Measurements from ENCODE around the gene USP19.
A peak's percentile ranks its signal among the peaks of the same experiment; 100 is the strongest.

USP19 gene

GRCh38 chr3:49132437-49133225 lies 12.0 kb upstream of the USP19 start, which contains the start of gene LAMB2:
Gene LAMB2, minus strand, starts transcription at chr3:49133050. Its CDS starts 183 bp downstream, at chr3:49132867.
- no peak for DNase-seq

DNA sequence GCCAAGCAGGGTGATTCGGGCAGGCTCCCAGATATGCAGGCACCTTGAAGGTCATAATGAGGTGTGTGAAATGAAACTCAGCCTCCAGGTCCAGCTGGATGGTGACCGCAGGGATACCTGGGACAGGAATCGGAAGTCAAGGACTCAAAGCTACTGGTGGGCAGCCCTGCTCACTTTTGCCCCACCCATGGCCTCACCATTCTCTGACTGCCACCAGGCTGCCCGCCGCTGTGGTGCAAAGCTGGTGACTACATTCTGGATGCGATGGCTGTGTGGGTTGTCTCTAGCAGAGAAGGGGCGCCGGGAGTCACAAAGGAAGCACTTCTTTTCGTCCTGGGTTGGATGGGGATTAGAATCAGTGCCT lies 11.4 kb upstream of the USP19 start:
- no peak for DNase-seq

DNA sequence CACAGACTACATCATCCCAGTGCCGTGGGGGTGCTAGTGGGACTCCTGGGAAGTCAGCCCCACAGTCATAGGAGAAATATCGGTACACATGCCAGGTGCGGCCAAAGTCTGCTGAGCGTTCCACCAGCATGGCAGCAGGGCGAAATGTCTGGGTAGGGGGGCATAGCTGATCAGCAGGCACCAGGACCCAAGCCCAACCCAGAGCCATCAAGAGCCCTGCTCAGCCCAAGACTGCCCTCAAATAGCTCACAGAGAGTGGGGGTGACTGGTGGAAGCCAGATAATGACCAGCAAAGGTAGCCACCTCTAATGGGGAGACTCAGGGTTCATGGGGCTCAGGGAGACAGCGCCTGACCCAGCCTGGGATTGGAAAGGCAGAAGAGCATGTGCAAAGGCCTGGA lies 11.0 kb upstream of the USP19 start:
- no peak for DNase-seq

DNA sequence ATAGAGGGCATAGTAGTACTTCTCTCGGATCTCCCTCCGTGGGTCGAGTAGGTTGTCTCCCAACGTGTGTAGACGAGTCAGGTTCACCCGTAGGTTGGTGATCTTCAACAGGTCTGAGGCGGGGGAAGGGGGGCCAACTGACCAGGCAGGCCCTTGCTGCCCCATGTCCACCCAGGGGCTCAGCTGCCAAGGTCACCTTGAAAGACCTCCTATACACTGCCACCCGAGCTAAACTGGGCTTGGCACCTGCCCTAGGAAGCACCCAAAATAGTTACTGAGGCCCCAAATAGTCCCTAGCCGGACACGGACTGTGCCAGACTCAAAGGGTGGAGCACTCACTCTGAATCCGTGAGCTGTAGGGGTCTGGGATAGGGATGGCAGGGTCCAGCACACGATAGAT lies 10.4 kb upstream of the USP19 start:
- no peak for DNase-seq

- no peak for DNase-seq
These were observed 4.5 kb upstream of the USP19 start for GRCh38 chr3:49124991-49125670.

DNA sequence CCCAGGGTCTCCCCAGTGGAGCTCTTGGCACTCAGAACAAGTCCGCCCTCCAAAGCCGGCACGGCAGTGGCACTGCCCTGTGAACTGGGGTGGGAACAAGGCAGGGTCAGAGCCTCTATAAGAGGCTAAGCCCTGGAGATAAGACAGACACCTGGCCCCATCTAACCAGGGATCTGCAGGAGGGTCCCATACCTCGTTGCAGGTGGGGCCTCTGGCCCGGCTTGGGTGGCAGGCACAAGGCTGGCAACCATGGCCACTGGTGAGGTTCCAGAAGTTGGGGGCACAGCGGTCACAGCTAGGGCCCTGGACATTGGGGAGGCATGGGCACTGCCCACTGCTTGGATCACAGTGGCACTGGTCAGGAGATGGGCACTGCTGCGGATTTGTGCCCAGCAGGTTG lies 3.6 kb upstream of the USP19 start:
- DNase-seq, result no peak

GRCh38 chr3:49123687-49124086 lies 3.1 kb upstream of the USP19 start:
- DNase-seq, result no peak

DNA sequence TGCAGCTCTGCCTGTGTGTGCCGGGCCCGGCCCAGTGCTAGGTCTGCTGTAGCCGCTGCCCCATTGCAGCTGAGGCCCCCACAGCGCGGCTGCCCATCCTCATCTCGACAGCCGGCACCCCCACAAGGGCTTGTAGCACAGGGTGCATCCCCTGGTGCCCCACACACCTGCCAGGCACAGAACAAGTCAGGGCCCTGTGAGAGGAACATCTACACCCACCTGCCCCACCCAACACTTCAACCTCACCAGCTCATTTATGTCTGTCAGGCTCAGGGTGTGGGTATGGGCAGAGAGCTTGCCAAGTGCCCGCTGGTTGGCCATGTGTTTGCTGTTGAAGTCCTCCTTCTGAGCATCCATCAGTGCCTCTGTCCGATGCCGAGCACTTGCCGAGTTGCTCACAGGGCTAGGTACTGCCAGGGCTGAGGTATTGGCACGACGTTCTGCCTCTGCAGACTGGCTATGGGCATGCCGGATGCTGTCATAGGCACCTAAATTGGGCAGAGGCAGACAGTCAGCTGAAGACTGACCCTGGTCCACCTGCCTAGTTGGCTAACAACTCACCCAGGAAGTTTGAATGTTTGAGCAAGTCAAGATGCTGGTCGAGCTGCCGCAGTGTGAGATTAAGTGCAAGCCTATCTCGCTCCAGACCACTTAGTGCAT lies 2.4 kb upstream of the USP19 start:
- no peak for DNase-seq

DNA sequence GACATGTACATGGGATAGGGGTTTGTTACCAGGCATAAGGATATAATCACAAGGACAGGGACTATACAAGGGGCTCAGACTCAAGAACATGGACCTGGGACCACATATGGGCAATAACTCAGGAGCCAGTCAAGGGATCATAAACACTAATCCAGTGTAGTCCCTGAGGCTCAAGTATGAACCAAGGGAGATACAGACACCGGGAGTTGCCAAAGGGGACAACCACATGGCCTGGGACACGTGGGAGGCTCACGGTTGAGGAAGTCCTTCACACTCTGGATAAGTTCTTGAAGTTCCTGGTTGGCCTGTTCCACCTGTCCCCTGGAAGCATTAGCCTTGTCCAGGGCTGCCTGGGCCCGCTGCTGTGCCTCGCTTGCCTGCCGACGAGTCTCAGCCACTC lies 1.8 kb upstream of the USP19 start:
- no peak for DNase-seq

DNA sequence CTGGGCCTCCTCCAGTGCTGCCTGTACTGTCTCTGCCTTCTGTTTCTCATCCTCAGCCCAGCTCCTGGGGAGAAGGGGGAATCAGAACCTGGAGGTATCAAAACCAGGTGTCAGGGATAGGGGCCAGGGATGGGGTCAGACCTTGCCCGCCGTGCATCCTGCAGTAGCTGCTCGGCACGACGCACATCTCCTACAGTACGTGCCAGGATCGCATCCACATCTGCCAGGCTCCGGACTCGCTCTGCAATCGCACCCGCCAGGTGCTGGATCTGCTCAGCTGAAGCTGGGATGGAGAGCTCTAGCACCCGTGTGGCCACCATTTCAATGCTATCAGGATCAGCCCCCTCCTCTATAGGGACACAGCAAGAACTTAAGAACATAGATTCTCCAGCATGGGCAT lies 1.4 kb upstream of the USP19 start:
- DNase-seq, result no peak

DNA sequence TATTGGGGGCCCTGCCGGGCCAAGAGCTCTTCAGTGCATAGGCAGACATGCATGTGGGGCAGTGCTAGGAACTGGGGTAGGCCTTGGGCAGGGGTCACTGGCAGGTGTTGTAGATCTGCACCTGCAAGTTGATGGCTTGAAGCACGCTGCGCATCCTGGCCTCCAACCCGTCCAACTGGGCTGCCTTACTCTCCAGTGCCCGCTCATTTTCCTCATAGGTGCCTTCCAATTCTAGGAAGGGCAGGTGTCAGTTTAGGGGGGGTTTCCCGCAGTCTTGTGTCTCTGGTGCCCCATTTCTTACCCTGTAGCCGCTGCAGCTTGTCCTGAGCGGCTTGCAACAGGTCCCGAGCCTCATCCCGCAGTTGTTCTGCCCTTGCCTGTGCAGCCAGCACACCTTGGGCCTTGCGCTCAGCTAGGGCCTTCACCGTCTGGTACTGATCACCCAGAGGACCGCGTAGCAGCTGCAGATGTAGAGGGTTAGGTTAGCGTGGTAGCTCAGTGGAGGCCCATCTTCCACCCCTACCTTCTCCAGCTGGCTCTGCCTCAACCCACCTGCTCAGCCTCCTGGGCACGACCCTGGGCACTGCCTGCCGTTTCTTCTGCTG lies 611 bp upstream of the USP19 start:
- no peak for DNase-seq

DNA sequence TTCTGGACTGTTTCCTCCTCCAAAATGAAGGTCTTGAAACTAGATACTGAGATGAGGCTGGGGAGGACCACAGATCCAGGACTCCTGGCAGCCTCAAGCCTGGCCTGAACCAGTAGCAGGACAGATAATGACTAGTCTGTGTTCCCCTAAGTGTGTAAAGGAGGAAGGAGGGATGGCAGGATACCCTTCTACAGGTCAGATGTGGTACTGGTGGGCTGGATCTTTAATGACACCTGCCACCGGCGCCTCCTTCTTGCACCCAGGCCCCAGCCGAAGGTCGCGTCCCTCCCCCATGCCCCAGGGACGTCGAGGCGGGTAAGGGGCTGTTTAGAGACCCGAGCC lies 556 bp downstream of the USP19 start:
- DNase-seq, result no peak

DNA sequence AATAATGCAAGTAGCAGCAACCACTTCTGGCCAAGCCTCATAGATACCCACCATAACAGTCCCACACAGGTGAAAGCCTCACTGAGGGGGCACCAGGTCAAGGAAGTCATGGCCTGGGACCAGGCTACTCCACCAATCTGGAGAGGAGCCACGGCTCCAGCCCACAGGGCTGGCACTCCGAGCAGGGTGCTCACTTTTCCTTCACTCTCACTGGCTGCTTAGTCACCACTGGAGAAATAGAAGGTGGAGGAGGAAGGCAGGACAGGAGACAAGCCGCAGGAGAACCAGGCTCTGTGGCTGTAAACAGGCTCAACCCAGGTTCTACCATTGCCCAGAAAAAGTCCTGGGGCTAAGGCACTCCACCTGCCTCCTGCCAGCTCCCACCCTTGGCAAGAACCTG lies 1.2 kb downstream of the USP19 start:
- DNase-seq, result no peak

DNA sequence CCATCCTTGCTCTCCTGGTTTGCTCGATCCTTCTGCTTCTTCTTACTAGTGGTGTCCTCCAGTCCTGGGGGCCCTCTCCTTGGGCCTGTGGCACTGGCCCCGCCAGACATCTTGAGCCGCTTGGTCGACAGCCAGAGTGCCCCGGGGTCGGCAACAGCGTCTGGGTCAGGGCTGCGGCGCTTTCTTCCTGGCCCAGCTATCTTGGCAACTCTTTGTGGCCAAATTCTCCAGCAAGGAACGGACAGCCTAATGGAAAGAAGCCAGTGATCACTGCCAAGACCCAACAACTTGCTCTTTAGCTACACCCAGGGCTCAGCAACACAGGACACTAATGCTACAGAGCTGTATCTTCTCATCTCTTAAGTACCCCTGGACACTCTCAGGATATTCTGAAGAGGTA lies 1.6 kb downstream of the USP19 start:
- no peak for DNase-seq

DNA sequence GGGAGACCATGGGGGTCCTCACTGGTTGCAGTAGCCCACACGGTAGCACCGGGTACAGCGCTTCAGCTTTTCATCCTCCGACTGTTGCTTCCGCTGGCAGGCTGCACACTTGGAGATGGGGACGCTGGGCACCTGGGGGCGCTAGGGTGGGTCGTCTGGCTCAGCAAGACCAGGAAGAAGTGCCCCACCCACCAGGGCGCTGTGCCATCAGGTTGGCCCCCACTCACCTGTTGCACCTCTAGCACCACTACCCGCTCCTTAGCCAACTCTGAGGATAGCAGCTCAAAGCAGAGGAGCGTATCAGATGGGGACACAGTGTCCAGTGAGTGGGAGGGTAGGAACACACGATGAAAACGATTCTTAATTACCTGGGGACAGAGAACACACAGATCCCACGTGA lies 8.4 kb downstream of the USP19 start:
- no peak for DNase-seq

- DNase-seq, result no peak
These were observed 9.3 kb downstream of the USP19 start for GRCh38 chr3:49111347-49111746.

GRCh38 chr3:49110780-49111179 lies 9.8 kb downstream of the USP19 start:
- no peak for DNase-seq

DNA sequence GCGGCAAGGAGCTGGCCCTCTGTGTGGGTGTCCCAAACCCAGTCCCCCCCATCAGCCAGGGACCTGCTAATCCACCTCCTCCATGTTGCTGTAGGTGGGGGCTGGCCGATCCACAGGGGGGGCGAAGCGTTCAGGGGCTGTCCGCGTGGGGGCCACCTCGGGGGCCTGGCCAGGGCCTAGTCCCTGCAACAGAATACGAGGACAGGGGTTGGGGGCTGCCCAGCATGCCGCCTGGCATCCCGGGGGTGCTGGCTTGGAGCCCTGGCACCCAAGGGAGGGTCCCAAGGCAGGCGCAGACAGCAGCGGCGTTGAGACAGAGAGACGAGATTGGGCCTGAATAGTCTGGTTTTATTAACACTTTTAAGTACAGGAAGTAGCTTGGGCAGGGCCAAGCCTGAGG lies 12.3 kb downstream of the USP19 start:
- no peak for DNase-seq

- DNase-seq, result peak; percentile 63
These were observed 16.0 kb downstream of the USP19 start, which contains the start of gene QARS1 for GRCh38 chr3:49104427-49105291. Gene QARS1, minus strand, starts transcription at chr3:49104757. Its CDS starts 24 bp downstream, at chr3:49104733.

GRCh38 chr3:49104052-49104426 lies 16.6 kb downstream of the USP19 start:
- no peak for DNase-seq

DNA sequence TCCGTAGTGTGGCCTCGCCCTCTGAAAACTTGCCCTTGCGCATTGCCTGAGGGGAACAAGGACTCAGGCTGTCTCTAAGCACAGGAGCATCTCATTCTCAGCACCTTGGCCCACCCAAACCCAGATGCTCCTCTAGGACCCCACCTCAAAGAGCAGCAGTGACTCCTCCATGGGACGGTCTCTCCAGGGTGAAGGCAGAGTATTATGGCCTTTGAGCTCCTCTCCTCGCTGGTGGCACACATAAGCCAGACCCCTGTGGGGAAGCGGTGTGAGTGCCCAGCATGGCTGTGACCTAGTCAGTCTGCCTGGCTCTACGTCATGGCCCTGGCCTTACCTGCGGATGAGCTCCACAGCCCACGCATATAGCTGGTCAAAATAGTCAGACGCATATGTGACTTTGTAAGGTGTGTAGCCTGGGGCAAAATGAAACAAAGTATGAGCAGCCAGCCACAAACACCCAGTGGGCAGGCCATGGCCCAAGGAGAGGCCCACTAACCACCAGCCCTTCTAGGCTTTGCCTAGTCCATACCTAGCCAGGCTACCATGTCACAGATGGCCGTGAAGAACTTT lies 20.5 kb downstream of the USP19 start:
- DNase-seq, result no peak

DNA sequence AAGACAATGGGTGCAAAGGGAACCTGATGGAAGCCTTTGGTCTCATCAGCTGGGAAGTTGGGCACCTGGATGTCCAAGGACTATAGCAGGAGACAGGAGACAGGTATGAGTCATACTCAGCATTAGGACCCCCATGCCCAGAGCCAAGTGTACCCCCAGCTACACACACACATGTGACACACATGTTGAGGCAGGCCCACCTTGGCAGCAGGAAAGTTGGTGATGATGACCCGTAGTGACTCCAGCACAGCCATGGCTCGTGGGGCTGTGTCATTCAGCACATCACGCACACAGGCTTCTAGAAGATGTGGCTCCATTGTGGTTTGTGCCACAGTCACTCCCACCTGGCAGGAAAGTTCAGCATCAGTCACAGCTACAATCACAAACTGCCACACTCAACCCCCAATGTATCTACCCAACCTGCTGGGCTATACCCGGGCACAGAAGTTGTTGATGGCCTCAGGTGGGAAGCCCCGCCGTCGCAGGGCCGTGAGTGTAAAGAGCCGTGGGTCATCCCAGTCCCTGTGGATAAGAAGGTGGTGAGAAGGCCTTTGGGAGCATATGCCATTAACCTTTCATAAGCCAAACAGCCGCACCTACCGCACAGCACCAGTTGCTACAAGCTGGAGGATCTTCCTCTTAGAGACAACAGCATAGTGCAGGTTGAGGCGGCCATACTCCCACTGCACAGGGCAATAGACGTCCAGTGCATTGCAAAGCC lies 21.6 kb downstream of the USP19 start:
- DNase-seq, result no peak

All from NCI-H446 treated with DMSO at 0.1 percent for 48 hours (cell line).